ENCODE measurements around the gene U2AF2.

DNA sequence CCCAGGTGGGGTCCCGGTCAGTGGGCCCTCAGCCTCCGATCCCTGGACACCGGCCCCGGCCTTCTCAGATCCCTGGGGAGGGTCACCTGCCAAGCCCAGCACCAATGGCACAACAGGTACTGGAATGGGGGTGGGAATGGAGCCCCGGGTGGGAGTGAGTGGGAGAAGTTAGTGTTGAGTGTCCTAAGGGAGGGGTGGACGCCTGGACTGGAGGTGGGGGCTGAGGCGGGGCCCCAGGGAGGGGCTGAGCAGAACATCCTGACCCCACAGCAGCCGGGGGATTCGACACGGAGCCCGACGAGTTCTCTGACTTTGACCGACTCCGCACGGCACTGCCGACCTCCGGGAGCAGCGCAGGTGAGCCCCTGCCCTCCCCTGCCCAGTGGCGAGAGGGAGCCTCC is 37.8 kb downstream of the U2AF2 start:
- TF ChIP-seq, protein P1, sequence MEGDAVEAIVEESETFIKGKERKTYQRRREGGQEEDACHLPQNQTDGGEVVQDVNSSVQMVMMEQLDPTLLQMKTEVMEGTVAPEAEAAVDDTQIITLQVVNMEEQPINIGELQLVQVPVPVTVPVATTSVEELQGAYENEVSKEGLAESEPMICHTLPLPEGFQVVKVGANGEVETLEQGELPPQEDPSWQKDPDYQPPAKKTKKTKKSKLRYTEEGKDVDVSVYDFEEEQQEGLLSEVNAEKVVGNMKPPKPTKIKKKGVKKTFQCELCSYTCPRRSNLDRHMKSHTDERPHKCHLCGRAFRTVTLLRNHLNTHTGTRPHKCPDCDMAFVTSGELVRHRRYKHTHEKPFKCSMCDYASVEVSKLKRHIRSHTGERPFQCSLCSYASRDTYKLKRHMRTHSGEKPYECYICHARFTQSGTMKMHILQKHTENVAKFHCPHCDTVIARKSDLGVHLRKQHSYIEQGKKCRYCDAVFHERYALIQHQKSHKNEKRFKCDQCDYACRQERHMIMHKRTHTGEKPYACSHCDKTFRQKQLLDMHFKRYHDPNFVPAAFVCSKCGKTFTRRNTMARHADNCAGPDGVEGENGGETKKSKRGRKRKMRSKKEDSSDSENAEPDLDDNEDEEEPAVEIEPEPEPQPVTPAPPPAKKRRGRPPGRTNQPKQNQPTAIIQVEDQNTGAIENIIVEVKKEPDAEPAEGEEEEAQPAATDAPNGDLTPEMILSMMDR (IDR thresholded peaks at IDR 0.05) = no peak
- no peak for TF ChIP-seq POLR2A (IDR thresholded peaks at IDR 0.05)

Measured in esophagus squamous epithelium (tissue), 4 donors.